SK-N-SH (cell line): ENCODE results near the gene ZNF563. TPM values are rescaled to one million over a fixed set of nuclear protein-coding genes. Genes with fewer than 3 reads are reported as not detected.

ENCODE experiments used
- CTCF ChIA-PET: fragments of 300-600, 350-600 bp; formaldehyde crosslinking; extraction: SDS; loops from one replicate; lab custom pipeline; 2021; lab: Yijun Ruan, JAX
- POLR2A ChIA-PET: fragments of 350-600 bp; sonication (Branson Sonifier 250); formaldehyde crosslinking; extraction: SDS; loops from one replicate; lab custom pipeline; 2020; ENCODE audit warnings: antibody characterized with exemption, inconsistent platforms; lab: Yijun Ruan, JAX
- DNase-seq: peaks from one replicate; pipeline ENCODE4 v3.0.0; 2012
- H2AFZ ChIP-seq: fragments of 200-600 bp; sonication (generic); 2 replicates; pipeline ENCODE4 v1.8.1; 2016; ENCODE audit warnings: antibody characterized with exemption, mild to moderate bottlenecking, low read depth
- H3F3A ChIP-seq: fragments of 200-600 bp; sonication (generic); replicated peaks from 2 replicates; pipeline ENCODE3; 2016; ENCODE audit warnings: antibody characterized with exemption, mild to moderate bottlenecking; ENCODE audit not compliant: insufficient read depth
- H3K27ac ChIP-seq, 2 experiments: fragments of 200-500 bp in 1 of 2; fragments of 200-600 bp in 1 of 2; sonication (Bioruptor generic) in 1 of 2; sonication (generic), shearing (Covaris generic) in 1 of 2; 2 replicates each; pipeline versions ENCODE4 v1.5.1 to v1.6.1; 2014 to 2016; ENCODE audit warnings: low read depth in 2 of 2, inconsistent platforms in 1 of 2, low read length in 1 of 2, mild to moderate bottlenecking in 1 of 2, mixed read lengths in 1 of 2
- H3K27me3 ChIP-seq: fragments of 200-600 bp; sonication (generic), shearing (Covaris generic); 2 replicates; pipeline ENCODE4 v1.6.1; 2016; ENCODE audit warnings: mixed run types; ENCODE audit not compliant: insufficient read depth
- H3K36me3 ChIP-seq, 2 experiments: fragments of 200-500 bp in 1 of 2; fragments of 200-600 bp in 1 of 2; sonication (Bioruptor generic) in 1 of 2; sonication (generic) in 1 of 2; replicated peaks in 1 of 2; 2 replicates each; pipeline versions ENCODE3 to v1.5.1; 2014 to 2016; ENCODE audit warnings: low read length in 1 of 2, mild to moderate bottlenecking in 1 of 2; ENCODE audit not compliant: insufficient read depth in 2 of 2, control insufficient read depth in 1 of 2
- H3K4me1 ChIP-seq, 2 experiments: fragments of 200-500 bp in 1 of 2; fragments of 200-600 bp in 1 of 2; sonication (Bioruptor generic) in 1 of 2; sonication (generic), shearing (Covaris generic) in 1 of 2; 2 replicates each; pipeline versions ENCODE4 v1.5.1 to v1.6.1; 2014 to 2016; ENCODE audit warnings: low read depth in 1 of 2, low read length in 1 of 2, mixed run types in 1 of 2; ENCODE audit not compliant: insufficient read depth in 2 of 2, control insufficient read depth in 1 of 2
- H3K4me2 ChIP-seq: fragments of 200-600 bp; sonication (generic), shearing (Covaris generic); 2 replicates; pipeline ENCODE4 v1.6.1; 2017; ENCODE audit warnings: mixed run types
- H3K4me3 ChIP-seq, 2 experiments: fragments of 200-500 bp in 1 of 2; fragments of 200-600 bp in 1 of 2; sonication (Bioruptor generic) in 1 of 2; sonication (generic), shearing (Covaris generic) in 1 of 2; 2 replicates each; pipeline versions ENCODE4 v1.5.1 to v1.8.1; 2014 to 2016; ENCODE audit warnings: low read depth in 2 of 2, inconsistent platforms in 1 of 2, low read length in 1 of 2, mild to moderate bottlenecking in 1 of 2, mixed read lengths in 1 of 2, moderate library complexity in 1 of 2
- H3K79me2 ChIP-seq: fragments of 200-600 bp; sonication (generic); 2 replicates; pipeline ENCODE4 v1.8.1; 2017; ENCODE audit warnings: mild to moderate bottlenecking; ENCODE audit not compliant: insufficient read depth
- H3K9ac ChIP-seq: fragments of 200-600 bp; sonication (generic); 2 replicates; pipeline ENCODE4 v1.6.1; 2017; ENCODE audit warnings: mixed run types
- H3K9me2 ChIP-seq: fragments of 200-600 bp; sonication (generic); 2 replicates; pipeline ENCODE4 v1.6.1; 2017; ENCODE audit warnings: mixed run types
- H3K9me3 ChIP-seq: fragments of 200-600 bp; sonication (generic); 2 replicates; pipeline ENCODE4 v1.6.1; 2017; ENCODE audit warnings: mixed run types, mild to moderate bottlenecking, moderate library complexity
- H4K20me1 ChIP-seq: fragments of 200-600 bp; sonication (generic); 2 replicates; pipeline ENCODE4 v1.6.1; 2017; ENCODE audit warnings: mild to moderate bottlenecking, mixed run types; ENCODE audit not compliant: insufficient read depth
- CHD2 ChIP-seq: fragments of 150-350 bp; IDR thresholded peaks from 2 replicates; pipeline ENCODE4 v1.6.1; 2018; ENCODE audit warnings: low read length; ENCODE audit not compliant: partially characterized antibody
- ELF1 ChIP-seq: IDR thresholded peaks from 2 replicates; pipeline ENCODE4 v1.4.0; 2012
- EP300 ChIP-seq, 2 experiments: IDR thresholded peaks; 2 replicates each; pipeline versions ENCODE4 v1.4.0 to v1.6.1; 2012; ENCODE audit warnings: borderline replicate concordance in 1 of 2, low read depth in 1 of 2, low read length in 1 of 2
- EZH2phosphoT487 ChIP-seq: fragments of 200-600 bp; sonication (generic); IDR thresholded peaks from 2 replicates; pipeline ENCODE4 v1.6.1; 2017; ENCODE audit warnings: low read depth, mixed run types, mild to moderate bottlenecking, antibody characterized with exemption, moderate library complexity, borderline replicate concordance
- FOSL2 ChIP-seq: IDR thresholded peaks from 2 replicates; pipeline ENCODE4 v1.4.0; 2012; ENCODE audit warnings: low read depth, mild to moderate bottlenecking, moderate library complexity, borderline replicate concordance
- MAX ChIP-seq: IDR thresholded peaks from 2 replicates; pipeline ENCODE4 v1.4.0; 2012; ENCODE audit warnings: low read depth
- MXI1 ChIP-seq: IDR thresholded peaks from 2 replicates; pipeline ENCODE4 v1.6.1; 2012; ENCODE audit warnings: mild to moderate bottlenecking, low read depth, low read length, improper control_type of control experiment
- NFIC ChIP-seq: IDR thresholded peaks from 2 replicates; pipeline ENCODE4 v1.4.0; 2012; ENCODE audit warnings: borderline replicate concordance
- POLR2AphosphoS5 ChIP-seq: IDR thresholded peaks from 2 replicates; pipeline ENCODE4 v1.6.1; 2012; ENCODE audit warnings: low read depth, low read length
- RAD21 ChIP-seq: IDR thresholded peaks from 2 replicates; pipeline ENCODE4 v1.6.1; 2012; ENCODE audit warnings: mild to moderate bottlenecking, low read length
- RCOR1 ChIP-seq: fragments of 150-350 bp; IDR thresholded peaks from 2 replicates; pipeline ENCODE4 v1.6.1; 2017; ENCODE audit warnings: antibody characterized with exemption, low read length
- RFX5 ChIP-seq: IDR thresholded peaks from 2 replicates; pipeline ENCODE4 v1.6.1; 2012; ENCODE audit warnings: mild to moderate bottlenecking, improper control_type of control experiment, low read length
- SIN3A ChIP-seq: IDR thresholded peaks from 2 replicates; pipeline ENCODE4 v1.6.1; 2012; ENCODE audit warnings: low read depth, mild to moderate bottlenecking, low read length, moderate library complexity, borderline replicate concordance
- TCF12 ChIP-seq: IDR thresholded peaks from 2 replicates; pipeline ENCODE4 v1.4.0; 2012
- TEAD4 ChIP-seq: IDR thresholded peaks from 2 replicates; pipeline ENCODE4 v1.4.0; 2012; ENCODE audit warnings: mild to moderate bottlenecking, borderline replicate concordance; ENCODE audit not compliant: insufficient read depth
- YY1 ChIP-seq: IDR thresholded peaks from 2 replicates; pipeline ENCODE4 v1.4.0; 2012; ENCODE audit warnings: low read depth, mild to moderate bottlenecking
- WGBS: methylation state at CpG from one replicate; pipeline ENCODE4 v1.1.6; 2017; ENCODE audit warnings: low lambda C conversion rate; 5-methylcytosine and 5-hydroxymethylcytosine counted together
- polyA plus RNA-seq, 3 experiments: library from polyadenylated mRNA; depleted of rRNA; stranded (reverse); fragments of >200 nt; gene quantifications; 2 replicates each; pipeline ENCODE4 v1.2.3, GENCODE V29; 2012
- TF ChIP-seq, protein P1 (sequence below): IDR thresholded peaks from 2 replicates; pipeline ENCODE4 v1.4.0; 2012; ENCODE audit warnings: low read depth, borderline replicate concordance
- TF ChIP-seq, protein P2 (sequence below): IDR thresholded peaks from 2 replicates; pipeline ENCODE4 v1.4.0; 2012; ENCODE audit warnings: low read depth, borderline replicate concordance
- TF ChIP-seq, protein P3 (sequence below): fragments of 200-600 bp; sonication (generic); IDR thresholded peaks from 2 replicates; pipeline ENCODE4 v1.6.1; 2017; ENCODE audit warnings: antibody characterized with exemption, mild to moderate bottlenecking, moderate library complexity

The ZNF563 gene
- polyA plus RNA-seq, 1 of the 3 experiments (the other 2 are of a cell fraction) = 0.99 TPM

GRCh38 chr19:12350890-12351197 is 17.4 kb upstream of the ZNF563 start:
- Histone ChIP-seq H3K27me3 (no peaks in the 10 kb centered on the region), H3K4me2 (no peak overlapping the region), H4K20me1 (no peaks in the 10 kb centered on the region), H3K4me1 (no peaks in the 10 kb centered on the region), H3K4me3 (no peak overlapping the region), H3K9me2 (no peaks in the 10 kb centered on the region), H3F3A (no peaks in the 10 kb centered on the region), H3K36me3 (peaks cover 6 to 22% of the 10 kb centered on the region in 2 experiments), H3K9ac (no peak overlapping the region), H3K79me2 (no peaks in the 10 kb centered on the region), H3K9me3 (peaks cover 31% of the 10 kb centered on the region; the same call in 1 of the 2 replicates), H3K27ac (no peak overlapping the region), H2AFZ (no peak overlapping the region)
- ChIA-PET CTCF (no interaction called here), POLR2A (no interaction called here)
- DNase-seq = no peak
- 55% methylated on average over 5 of the region's 5 CpGs for WGBS
- no peak for TF ChIP-seq ELF1
- TF ChIP-seq, protein P1, sequence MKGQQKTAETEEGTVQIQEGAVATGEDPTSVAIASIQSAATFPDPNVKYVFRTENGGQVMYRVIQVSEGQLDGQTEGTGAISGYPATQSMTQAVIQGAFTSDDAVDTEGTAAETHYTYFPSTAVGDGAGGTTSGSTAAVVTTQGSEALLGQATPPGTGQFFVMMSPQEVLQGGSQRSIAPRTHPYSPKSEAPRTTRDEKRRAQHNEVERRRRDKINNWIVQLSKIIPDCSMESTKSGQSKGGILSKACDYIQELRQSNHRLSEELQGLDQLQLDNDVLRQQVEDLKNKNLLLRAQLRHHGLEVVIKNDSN = no peak
- TF ChIP-seq TCF12 = no peak
- no peak for TF ChIP-seq TEAD4
- TF ChIP-seq RAD21 = no peak
- TF ChIP-seq FOSL2 = no peak
- TF ChIP-seq, protein P2, sequence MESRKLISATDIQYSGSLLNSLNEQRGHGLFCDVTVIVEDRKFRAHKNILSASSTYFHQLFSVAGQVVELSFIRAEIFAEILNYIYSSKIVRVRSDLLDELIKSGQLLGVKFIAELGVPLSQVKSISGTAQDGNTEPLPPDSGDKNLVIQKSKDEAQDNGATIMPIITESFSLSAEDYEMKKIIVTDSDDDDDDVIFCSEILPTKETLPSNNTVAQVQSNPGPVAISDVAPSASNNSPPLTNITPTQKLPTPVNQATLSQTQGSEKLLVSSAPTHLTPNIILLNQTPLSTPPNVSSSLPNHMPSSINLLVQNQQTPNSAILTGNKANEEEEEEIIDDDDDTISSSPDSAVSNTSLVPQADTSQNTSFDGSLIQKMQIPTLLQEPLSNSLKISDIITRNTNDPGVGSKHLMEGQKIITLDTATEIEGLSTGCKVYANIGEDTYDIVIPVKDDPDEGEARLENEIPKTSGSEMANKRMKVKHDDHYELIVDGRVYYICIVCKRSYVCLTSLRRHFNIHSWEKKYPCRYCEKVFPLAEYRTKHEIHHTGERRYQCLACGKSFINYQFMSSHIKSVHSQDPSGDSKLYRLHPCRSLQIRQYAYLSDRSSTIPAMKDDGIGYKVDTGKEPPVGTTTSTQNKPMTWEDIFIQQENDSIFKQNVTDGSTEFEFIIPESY = no peak
- TF ChIP-seq RFX5 = no peak
- no peak for TF ChIP-seq NFIC
- no peak for TF ChIP-seq MXI1
- no peak for TF ChIP-seq YY1
- no peak for TF ChIP-seq CHD2
- TF ChIP-seq MAX = no peak
- TF ChIP-seq POLR2AphosphoS5 = no peak
- TF ChIP-seq, protein P3, sequence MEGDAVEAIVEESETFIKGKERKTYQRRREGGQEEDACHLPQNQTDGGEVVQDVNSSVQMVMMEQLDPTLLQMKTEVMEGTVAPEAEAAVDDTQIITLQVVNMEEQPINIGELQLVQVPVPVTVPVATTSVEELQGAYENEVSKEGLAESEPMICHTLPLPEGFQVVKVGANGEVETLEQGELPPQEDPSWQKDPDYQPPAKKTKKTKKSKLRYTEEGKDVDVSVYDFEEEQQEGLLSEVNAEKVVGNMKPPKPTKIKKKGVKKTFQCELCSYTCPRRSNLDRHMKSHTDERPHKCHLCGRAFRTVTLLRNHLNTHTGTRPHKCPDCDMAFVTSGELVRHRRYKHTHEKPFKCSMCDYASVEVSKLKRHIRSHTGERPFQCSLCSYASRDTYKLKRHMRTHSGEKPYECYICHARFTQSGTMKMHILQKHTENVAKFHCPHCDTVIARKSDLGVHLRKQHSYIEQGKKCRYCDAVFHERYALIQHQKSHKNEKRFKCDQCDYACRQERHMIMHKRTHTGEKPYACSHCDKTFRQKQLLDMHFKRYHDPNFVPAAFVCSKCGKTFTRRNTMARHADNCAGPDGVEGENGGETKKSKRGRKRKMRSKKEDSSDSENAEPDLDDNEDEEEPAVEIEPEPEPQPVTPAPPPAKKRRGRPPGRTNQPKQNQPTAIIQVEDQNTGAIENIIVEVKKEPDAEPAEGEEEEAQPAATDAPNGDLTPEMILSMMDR = no peak
- TF ChIP-seq EP300 (IDR thresholded peaks at IDR 0.05; ENCODE audit: borderline replicate concordance in 1 of 2, low read depth in 1 of 2, low read length in 1 of 2) = no peak
- no peak for TF ChIP-seq SIN3A
- no peak for TF ChIP-seq RCOR1
- TF ChIP-seq EZH2phosphoT487 = no peak
